Naive thymus-derived CD4-positive, alpha-beta T cell (primary cell): ENCODE results near the gene ISOC1. TPM values are rescaled to one million over a fixed set of nuclear protein-coding genes. Genes with fewer than 3 reads are reported as not detected.

Experiments used
- ATAC-seq: fragments of 150-1000 bp; cut with Tn5 transposase; 2 replicates; pipeline ENCODE4 v1.10.0; 2021; ENCODE audit warnings: mild to moderate bottlenecking, moderate library complexity
- CTCF ChIA-PET: fragments of 350-600 bp; sonication (Branson Sonifier 250); formaldehyde crosslinking; loops from one replicate; lab custom pipeline; 2021; ENCODE audit warnings: antibody characterized with exemption; lab: Charles Lee
- POLR2A ChIA-PET: fragments of 350-600 bp; sonication (Branson Sonifier 250); formaldehyde crosslinking; loops from one replicate; lab custom pipeline; 2021; ENCODE audit warnings: antibody characterized with exemption, inconsistent platforms; lab: Charles Lee
- DNase-seq, 9 donors: peaks; one replicate each; pipeline versions ENCODE4 v3.0.0 to v3.0.0-alpha.2; 2020 to 2022; ENCODE audit warnings: mixed read lengths in 1 of 9
- H3K27ac ChIP-seq: one replicate; pipeline ENCODE4 v1.7.0; 2013; ENCODE audit warnings: mild to moderate bottlenecking, low read depth, low read length, moderate library complexity
- H3K27me3 ChIP-seq, 2 donors: one replicate each; pipeline ENCODE4 v1.7.0; 2013; ENCODE audit warnings: low read length in 2 of 2, mild to moderate bottlenecking in 2 of 2, moderate library complexity in 2 of 2; ENCODE audit not compliant: control insufficient read depth in 2 of 2, insufficient read depth in 2 of 2
- H3K36me3 ChIP-seq, 3 experiments: 1 replicate in 2 of 3; 2 replicates in 1 of 3; pipeline ENCODE4 v1.7.0; 2013; ENCODE audit warnings: low read length in 3 of 3, mild to moderate bottlenecking in 3 of 3, moderate library complexity in 1 of 3; ENCODE audit not compliant: insufficient read depth in 3 of 3, control insufficient read depth in 2 of 3
- H3K4me1 ChIP-seq, 2 donors: one replicate each; pipeline ENCODE4 v1.7.0; 2013; ENCODE audit warnings: low read length in 2 of 2, mild to moderate bottlenecking in 2 of 2, moderate library complexity in 1 of 2; ENCODE audit not compliant: control insufficient read depth in 2 of 2, insufficient read depth in 2 of 2
- H3K4me3 ChIP-seq: 2 replicates; pipeline ENCODE4 v1.7.0; 2013; ENCODE audit warnings: mild to moderate bottlenecking, low read length
- H3K9me3 ChIP-seq, 3 experiments: 1 replicate in 2 of 3; 2 replicates in 1 of 3; pipeline ENCODE4 v1.7.0; 2013; ENCODE audit warnings: low read length in 3 of 3; ENCODE audit not compliant: control insufficient read depth in 2 of 3
- H3K27ac Mint-ChIP-seq, 9 donors: one replicate each; pipeline ENCODE4 v1.8.0; 2020 to 2022; ENCODE audit warnings: mixed read lengths in 9 of 9, mild to moderate bottlenecking in 8 of 9, moderate library complexity in 5 of 9, inconsistent platforms in 2 of 9
- H3K27me3 Mint-ChIP-seq, 5 donors: one replicate each; pipeline ENCODE4 v1.8.0; 2021 to 2022; ENCODE audit warnings: mixed read lengths in 5 of 5, mild to moderate bottlenecking in 1 of 5
- H3K36me3 Mint-ChIP-seq, 5 donors: one replicate each; pipeline ENCODE4 v1.8.0; 2020 to 2022; ENCODE audit warnings: mixed read lengths in 5 of 5, mild to moderate bottlenecking in 3 of 5, inconsistent platforms in 1 of 5
- H3K4me1 Mint-ChIP-seq, 7 donors: one replicate each; pipeline ENCODE4 v1.8.0; 2020 to 2022; ENCODE audit warnings: mixed read lengths in 7 of 7, mild to moderate bottlenecking in 3 of 7, inconsistent platforms in 1 of 7
- H3K4me3 Mint-ChIP-seq, 10 donors: one replicate each; pipeline ENCODE4 v1.8.0; 2020 to 2022; ENCODE audit warnings: mild to moderate bottlenecking in 10 of 10, mixed read lengths in 10 of 10, moderate library complexity in 6 of 10, inconsistent platforms in 2 of 10
- H3K9me3 Mint-ChIP-seq, 11 donors: one replicate each; pipeline ENCODE4 v1.8.0; 2020 to 2022; ENCODE audit warnings: mixed read lengths in 11 of 11, mild to moderate bottlenecking in 4 of 11, inconsistent platforms in 1 of 11, moderate library complexity in 1 of 11
- intact Hi-C, 2 donors: fragments of 100-400 bp; cut with micrococcal nuclease; formaldehyde crosslinking; loops; one replicate each; pipeline ENCODE4 v1.15.1; 2023
- polyA plus RNA-seq, 2 donors: library from polyadenylated mRNA; unstranded; fragments of 300-500 nt; fragmentation: Illumina TruSeq; gene quantifications; one replicate each; pipeline ENCODE4 v1.2.3, GENCODE V29; 2021
- total RNA-seq, 6 experiments: library from RNA in 5 of 6; stranded (reverse) in 5 of 6; gene quantifications; 1 replicate in 5 of 6; 2 replicates in 1 of 6; pipeline ENCODE4 v1.2.3 and lab custom pipeline; 2021 to 2026

Gene ISOC1
- total and polyA plus RNA-seq, 7 experiments from 2014 or later = 5.3 to 32.1 (median 12.4) TPM

GRCh38 chr5:129133553-129133952, 39.0 kb downstream of the ISOC1 start:
- Mint-ChIP-seq H3K36me3 (no peaks in the 10 kb centered on the region), H3K27me3 (peaks cover 0 to 4% (median 0%) of the 10 kb centered on the region in 5 donors), H3K4me3 (no peak overlapping the region), H3K9me3 (no peaks in the 10 kb centered on the region), H3K4me1 (no peaks in the 10 kb centered on the region), H3K27ac (no peak overlapping the region)
- Histone ChIP-seq H3K4me3 (no peak overlapping the region), H3K9me3 (no peaks in the 10 kb centered on the region), H3K27me3 (no peaks in the 10 kb centered on the region), H3K27ac (no peak overlapping the region), H3K36me3 (no peaks in the 10 kb centered on the region), H3K4me1 (no peaks in the 10 kb centered on the region)
- CTCF ChIA-PET = no interaction called here
- DNase-seq = no peak
- POLR2A ChIA-PET = no interaction called here
- ATAC-seq = no peak
- intact Hi-C loops = no loop called here

GRCh38 chr5:129135633-129136032, 41.1 kb downstream of the ISOC1 start:
- ATAC-seq (no peak), DNase-seq (peak in 2 of 9 donors; percentile 7 to 21)
- Mint-ChIP-seq H3K4me1 (no peaks in the 10 kb centered on the region), H3K36me3 (no peaks in the 10 kb centered on the region), H3K4me3 (no peak overlapping the region), H3K9me3 (no peaks in the 10 kb centered on the region), H3K27ac (no peak overlapping the region), H3K27me3 (peaks cover 0 to 4% (median 0%) of the 10 kb centered on the region in 5 donors)
- H3K27me3 ChIP-seq = no peaks in the 10 kb centered on the region
- ChIA-PET CTCF (interaction anchor here (1.3 kb wide), 1 partner anchor 11 kb away, joined by 5 read pairs; no protein-coding TSS in a partner anchor), POLR2A (no interaction called here)
- no peaks in the 10 kb centered on the region for H3K9me3 ChIP-seq
- no peaks in the 10 kb centered on the region for H3K4me1 ChIP-seq
- no peak overlapping the region for H3K4me3 ChIP-seq
- no peaks in the 10 kb centered on the region for H3K36me3 ChIP-seq
- H3K27ac ChIP-seq = no peak overlapping the region
- intact Hi-C loops = loop anchor here (1.0 kb wide), 1 partner anchor 230 kb away; no protein-coding TSS in a partner anchor

GRCh38 chr5:129137637-129138036, 43.1 kb downstream of the ISOC1 start:
- Histone ChIP-seq H3K27ac (no peak overlapping the region), H3K27me3 (no peaks in the 10 kb centered on the region), H3K4me1 (no peaks in the 10 kb centered on the region), H3K36me3 (no peaks in the 10 kb centered on the region), H3K9me3 (no peaks in the 10 kb centered on the region), H3K4me3 (no peak overlapping the region)
- ATAC-seq (no peak), DNase-seq (no peak)
- Mint-ChIP-seq H3K27ac (no peak overlapping the region), H3K4me1 (no peaks in the 10 kb centered on the region), H3K36me3 (no peaks in the 10 kb centered on the region), H3K27me3 (peaks cover 0 to 4% (median 0%) of the 10 kb centered on the region in 5 donors), H3K9me3 (no peaks in the 10 kb centered on the region), H3K4me3 (no peak overlapping the region)
- CTCF ChIA-PET = no interaction called here
- intact Hi-C loops = no loop called here
- POLR2A ChIA-PET = no interaction called here

GRCh38 chr5:129141078-129141477, 46.5 kb downstream of the ISOC1 start:
- POLR2A ChIA-PET = no interaction called here
- DNase-seq = no peak

GRCh38 chr5:129141696-129142095, 47.1 kb downstream of the ISOC1 start:
- no peaks in the 10 kb centered on the region for H3K4me1 ChIP-seq
- H3K36me3 ChIP-seq = no peaks in the 10 kb centered on the region
- Mint-ChIP-seq H3K4me3 (no peak overlapping the region), H3K4me1 (no peaks in the 10 kb centered on the region), H3K9me3 (no peaks in the 10 kb centered on the region), H3K27ac (no peak overlapping the region), H3K36me3 (no peaks in the 10 kb centered on the region), H3K27me3 (peaks cover 0 to 2% (median 0%) of the 10 kb centered on the region in 5 donors)
- intact Hi-C loops = loop anchor here in 1 of 2 donors (10.0 kb wide), 1 partner anchor 1857 kb away; no protein-coding TSS in a partner anchor
- CTCF ChIA-PET = interaction anchor here (0.6 kb wide), 1 partner anchor 235 kb away, joined by 7 read pairs; no protein-coding TSS in a partner anchor
- POLR2A ChIA-PET = no interaction called here
- H3K27ac ChIP-seq = no peak overlapping the region
- H3K4me3 ChIP-seq = no peak overlapping the region
- H3K9me3 ChIP-seq = no peaks in the 10 kb centered on the region
- H3K27me3 ChIP-seq = no peaks in the 10 kb centered on the region
- DNase-seq (no peak), ATAC-seq (no peak)

More at GRCh38 chr5:129141078-129141477, 46.5 kb downstream of the ISOC1 start:
- ATAC-seq = no peak
- Mint-ChIP-seq H3K36me3 (no peaks in the 10 kb centered on the region), H3K27ac (no peak overlapping the region), H3K4me3 (no peak overlapping the region), H3K27me3 (peaks cover 0 to 2% (median 0%) of the 10 kb centered on the region in 5 donors), H3K4me1 (no peaks in the 10 kb centered on the region), H3K9me3 (no peaks in the 10 kb centered on the region)
- no peak overlapping the region for H3K27ac ChIP-seq
- no peaks in the 10 kb centered on the region for H3K4me1 ChIP-seq
- no peaks in the 10 kb centered on the region for H3K9me3 ChIP-seq
- no peak overlapping the region for H3K4me3 ChIP-seq
- H3K27me3 ChIP-seq = no peaks in the 10 kb centered on the region
- intact Hi-C loops = loop anchor here in 1 of 2 donors (10.0 kb wide), 1 partner anchor 1856 kb away; no protein-coding TSS in a partner anchor
- CTCF ChIA-PET = no interaction called here
- H3K36me3 ChIP-seq = no peaks in the 10 kb centered on the region

GRCh38 chr5:129155876-129156275, 61.3 kb downstream of the ISOC1 start:
- Histone ChIP-seq H3K27me3 (no peaks in the 10 kb centered on the region), H3K27ac (no peak overlapping the region), H3K9me3 (no peaks in the 10 kb centered on the region), H3K36me3 (no peaks in the 10 kb centered on the region), H3K4me1 (no peaks in the 10 kb centered on the region), H3K4me3 (no peak overlapping the region)
- intact Hi-C loops = no loop called here
- Mint-ChIP-seq H3K4me1 (peaks cover 0 to 1% (median 0%) of the 10 kb centered on the region in 7 donors), H3K36me3 (peaks cover 0 to 18% (median 8%) of the 10 kb centered on the region in 5 donors), H3K9me3 (peaks cover 0 to 19% (median 6%) of the 10 kb centered on the region in 11 donors), H3K4me3 (no peak overlapping the region), H3K27me3 (peaks cover 0 to 1% (median 0%) of the 10 kb centered on the region in 5 donors), H3K27ac (no peak overlapping the region)
- no peak for ATAC-seq
- DNase-seq = no peak
- POLR2A ChIA-PET = no interaction called here
- CTCF ChIA-PET = no interaction called here

GRCh38 chr5:129161830-129162229, 67.3 kb downstream of the ISOC1 start:
- intact Hi-C loops = no loop called here
- peaks cover 0 to 4% (median 0%) of the 10 kb centered on the region in 5 donors for H3K27me3 Mint-ChIP-seq
- no peaks in the 10 kb centered on the region for H3K4me1 ChIP-seq
- H3K4me1 Mint-ChIP-seq = no peaks in the 10 kb centered on the region
- H3K27me3 ChIP-seq = no peaks in the 10 kb centered on the region
- no peak overlapping the region for H3K27ac ChIP-seq
- no peak overlapping the region for H3K27ac Mint-ChIP-seq
- H3K4me3 Mint-ChIP-seq = no peak overlapping the region
- no peak overlapping the region for H3K4me3 ChIP-seq
- ATAC-seq (no peak), DNase-seq (no peak)
- peaks cover 6 to 40% (median 19%) of the 10 kb centered on the region in 11 donors for H3K9me3 Mint-ChIP-seq
- ChIA-PET POLR2A (no interaction called here), CTCF (no interaction called here)
- H3K36me3 ChIP-seq = no peaks in the 10 kb centered on the region
- peaks cover 1 to 31% (median 11%) of the 10 kb centered on the region in 5 donors for H3K36me3 Mint-ChIP-seq
- no peaks in the 10 kb centered on the region for H3K9me3 ChIP-seq
